Right lobe of liver (tissue), 6 donors: ENCODE data around the gene DTX3L. TPM values are rescaled to one million over a fixed set of nuclear protein-coding genes. Genes with fewer than 3 reads are reported as not detected.

Source experiments
- ATAC-seq, 4 donors: fragments of 200-7000 bp; cut with Tn5 transposase; one replicate each; pipeline ENCODE4 v1.9.1; 2020; ENCODE audit warnings: mild to moderate bottlenecking in 4 of 4, moderate library complexity in 4 of 4
- DNase-seq, 3 donors: peaks; one replicate each; pipeline ENCODE4 v3.0.0-alpha.2; 2020
- H3K27ac ChIP-seq, 3 donors: fragments of 200-600 bp; one replicate each; pipeline ENCODE4 v1.8.0; 2022
- H3K27me3 ChIP-seq, 2 donors: fragments of 200-600 bp; one replicate each; pipeline ENCODE4 v1.8.0; 2022
- H3K36me3 ChIP-seq, 4 donors: fragments of 200-600 bp; sonication (generic) in 1 of 4; one replicate each; pipeline versions ENCODE4 v1.5.1 to v1.8.0; 2017 to 2022; ENCODE audit warnings: control low read depth in 1 of 4
- H3K4me1 ChIP-seq, 4 donors: fragments of 200-600 bp; sonication (generic) in 1 of 4; one replicate each; pipeline versions ENCODE4 v1.5.1 to v1.8.0; 2017 to 2022; ENCODE audit warnings: control low read depth in 1 of 4
- H3K4me3 ChIP-seq, 3 donors: fragments of 200-600 bp; one replicate each; pipeline ENCODE4 v1.8.0; 2022
- H3K9me3 ChIP-seq, 4 donors: fragments of 200-600 bp; sonication (generic) in 1 of 4; one replicate each; pipeline versions ENCODE4 v1.5.1 to v1.8.0; 2017 to 2022; ENCODE audit warnings: control low read depth in 1 of 4
- POLR2A ChIP-seq: fragments of 450-650 bp; IDR thresholded peaks from one replicate; pipeline ENCODE4 v1.6.1; 2017; ENCODE audit warnings: antibody characterized with exemption, mild to moderate bottlenecking
- WGBS: methylation state at CpG from one replicate; pipeline ENCODE4 v1.1.6; 2018; ENCODE audit warnings: low coverage, low lambda C conversion rate; ENCODE audit not compliant: insufficient coverage; ENCODE audit errors: missing lambda C conversion rate; 5-methylcytosine and 5-hydroxymethylcytosine counted together
- intact Hi-C, 2 donors: fragments of 100-400 bp; cut with DNase I; formaldehyde crosslinking; loops; one replicate each; pipeline versions ENCODE4 v1.11.2 to v1.14.1; 2022
- total RNA-seq, 6 experiments: library from RNA; depleted of rRNA in 2 of 6; stranded (reverse); fragments of >200 nt in 2 of 6; fragmentation: NEBNext Ultra II Directional in 3 of 6; extraction: Animal tissue kit (Norgen Biotek cat#: 25700) in 3 of 6; gene quantifications; one replicate each; pipeline versions ENCODE4 v1.1.0 to v1.2.4, GENCODE V29; 2016 to 2023
- TF ChIP-seq, protein P1 (sequence below), 4 donors: fragments of 200-600 bp in 3 of 4; fragments of 450-650 bp in 1 of 4; IDR thresholded peaks; one replicate each; pipeline versions ENCODE4 v1.5.1 to v1.8.0; 2016 to 2022; ENCODE audit warnings: antibody characterized with exemption in 4 of 4, mild to moderate bottlenecking in 2 of 4
- donor health status: DM: no; HTN: yes; CAD: no.
- donor health status: DM: no; HTN: no; CAD: no.
- donor health status: DM: no; HTN: no; CAD: no.
- donor health status: DM: no; HTN: yes; CAD: no.
- donor health status: DM: no; HTN: yes; CAD: no.

DTX3L gene
- total RNA-seq, 6 experiments from 2014 or later = 31.3 to 63.7 (median 38.4) TPM

DNA sequence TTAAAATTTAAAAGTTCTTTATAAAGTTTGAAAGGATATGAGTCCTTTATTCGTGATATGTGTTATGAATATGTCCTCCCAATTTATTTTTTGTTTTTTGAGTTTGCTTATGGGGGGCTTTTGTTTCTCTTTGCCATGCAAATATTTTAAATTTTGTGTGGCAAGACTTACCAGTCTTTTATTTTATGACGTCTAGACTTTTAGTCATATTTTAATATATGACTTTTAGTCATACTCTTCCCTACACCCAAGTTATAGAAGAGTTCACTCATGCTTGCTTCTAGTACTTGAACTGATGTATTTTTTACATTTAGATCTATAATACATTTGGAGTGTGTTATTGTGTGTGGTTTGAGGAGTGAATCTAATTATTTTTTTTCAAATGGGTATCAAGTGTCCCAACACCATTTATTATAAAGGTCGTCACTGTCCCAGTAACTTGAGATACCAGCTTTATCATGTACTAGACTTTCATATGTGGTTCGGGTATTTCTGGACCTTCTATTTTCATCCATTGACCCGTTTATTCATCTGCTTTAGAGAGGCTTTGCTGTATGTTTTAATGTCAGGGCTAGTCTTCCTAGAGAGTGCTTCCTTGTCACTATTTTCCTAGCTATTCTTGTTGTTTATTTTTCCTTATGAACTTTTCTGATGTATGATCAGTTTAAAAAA lies 14.1 kb downstream of the DTX3L start:
- ATAC-seq (no peak), DNase-seq (no peak)
- Histone ChIP-seq H3K4me1 (peaks cover 0 to 9% (median 0%) of the 10 kb centered on the region in 4 donors), H3K4me3 (peak overlapping the region in 2 of 3 donors; percentile 36 to 56), H3K9me3 (peaks cover 0 to 9% (median 4%) of the 10 kb centered on the region in 4 donors), H3K27ac (no peak overlapping the region), H3K27me3 (no peaks in the 10 kb centered on the region), H3K36me3 (no peaks in the 10 kb centered on the region)
- TF ChIP-seq, protein P1, sequence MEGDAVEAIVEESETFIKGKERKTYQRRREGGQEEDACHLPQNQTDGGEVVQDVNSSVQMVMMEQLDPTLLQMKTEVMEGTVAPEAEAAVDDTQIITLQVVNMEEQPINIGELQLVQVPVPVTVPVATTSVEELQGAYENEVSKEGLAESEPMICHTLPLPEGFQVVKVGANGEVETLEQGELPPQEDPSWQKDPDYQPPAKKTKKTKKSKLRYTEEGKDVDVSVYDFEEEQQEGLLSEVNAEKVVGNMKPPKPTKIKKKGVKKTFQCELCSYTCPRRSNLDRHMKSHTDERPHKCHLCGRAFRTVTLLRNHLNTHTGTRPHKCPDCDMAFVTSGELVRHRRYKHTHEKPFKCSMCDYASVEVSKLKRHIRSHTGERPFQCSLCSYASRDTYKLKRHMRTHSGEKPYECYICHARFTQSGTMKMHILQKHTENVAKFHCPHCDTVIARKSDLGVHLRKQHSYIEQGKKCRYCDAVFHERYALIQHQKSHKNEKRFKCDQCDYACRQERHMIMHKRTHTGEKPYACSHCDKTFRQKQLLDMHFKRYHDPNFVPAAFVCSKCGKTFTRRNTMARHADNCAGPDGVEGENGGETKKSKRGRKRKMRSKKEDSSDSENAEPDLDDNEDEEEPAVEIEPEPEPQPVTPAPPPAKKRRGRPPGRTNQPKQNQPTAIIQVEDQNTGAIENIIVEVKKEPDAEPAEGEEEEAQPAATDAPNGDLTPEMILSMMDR (IDR thresholded peaks at IDR 0.05) = no peak
- TF ChIP-seq POLR2A = no peak
- WGBS = 31% methylated on average over 5 of the region's 5 CpGs
- intact Hi-C loops = no loop called here

DNA sequence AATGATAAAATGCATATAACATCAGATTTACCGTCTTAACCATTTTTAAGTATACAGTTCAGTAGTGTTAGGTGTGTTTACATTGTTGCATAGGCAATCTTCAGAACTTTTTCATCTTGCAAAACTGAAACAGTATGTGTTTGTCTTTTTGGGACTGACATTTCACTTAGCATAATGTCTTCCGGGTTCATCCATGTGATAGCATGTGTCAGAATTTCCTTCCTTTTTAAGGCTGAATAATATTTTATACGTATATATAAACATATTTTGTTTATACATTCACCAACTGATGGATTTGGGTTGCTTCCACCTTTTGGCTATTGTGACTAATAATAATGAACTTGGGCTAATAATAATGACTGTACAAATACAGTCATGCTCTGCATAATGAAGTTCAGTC lies 16.3 kb downstream of the DTX3L start:
- no peak for TF ChIP-seq POLR2A
- TF ChIP-seq, protein P1 (IDR thresholded peaks at IDR 0.05) = no peak
- ATAC-seq (no peak), DNase-seq (no peak)
- H3K27ac ChIP-seq = no peak overlapping the region
- H3K9me3 ChIP-seq = peaks cover 0 to 9% (median 4%) of the 10 kb centered on the region in 4 donors
- H3K4me3 ChIP-seq = no peak overlapping the region
- H3K4me1 ChIP-seq = peaks cover 0 to 5% (median 0%) of the 10 kb centered on the region in 4 donors
- WGBS = 79% methylated on average over 3 of the region's 3 CpGs
- no peaks in the 10 kb centered on the region for H3K27me3 ChIP-seq
- intact Hi-C loops = no loop called here
- H3K36me3 ChIP-seq = no peaks in the 10 kb centered on the region

DNA sequence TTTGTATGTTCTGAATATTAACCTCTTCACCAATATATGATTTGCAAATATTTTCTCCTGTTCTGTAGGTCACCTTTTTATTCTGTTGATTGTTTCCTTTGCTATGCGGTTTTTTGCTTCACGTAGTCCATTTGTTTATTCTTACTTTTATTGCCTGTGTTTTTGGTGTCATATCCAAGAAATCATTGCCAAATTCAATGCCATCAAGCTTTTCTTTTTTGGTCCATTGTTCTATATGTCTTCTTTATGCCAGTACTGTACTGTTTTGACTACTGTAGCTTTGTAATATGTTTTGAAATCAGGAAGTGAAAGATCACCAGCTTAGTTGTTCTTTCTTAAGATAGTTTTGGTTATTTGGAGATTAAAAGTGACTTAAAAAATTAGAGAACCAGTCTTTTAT lies 17.5 kb downstream of the DTX3L start:
- H3K27ac ChIP-seq = no peak overlapping the region
- H3K27me3 ChIP-seq = no peaks in the 10 kb centered on the region
- DNase-seq (no peak), ATAC-seq (no peak)
- peaks cover 0 to 5% (median 0%) of the 10 kb centered on the region in 4 donors for H3K4me1 ChIP-seq
- H3K9me3 ChIP-seq = peaks cover 0 to 9% (median 4%) of the 10 kb centered on the region in 4 donors
- intact Hi-C loops = no loop called here
- H3K4me3 ChIP-seq = no peak overlapping the region
- no peaks in the 10 kb centered on the region for H3K36me3 ChIP-seq
- 93% methylated on average over 2 of the region's 2 CpGs for WGBS
- TF ChIP-seq, protein P1 (IDR thresholded peaks at IDR 0.05) = no peak
- TF ChIP-seq POLR2A = no peak

DNA sequence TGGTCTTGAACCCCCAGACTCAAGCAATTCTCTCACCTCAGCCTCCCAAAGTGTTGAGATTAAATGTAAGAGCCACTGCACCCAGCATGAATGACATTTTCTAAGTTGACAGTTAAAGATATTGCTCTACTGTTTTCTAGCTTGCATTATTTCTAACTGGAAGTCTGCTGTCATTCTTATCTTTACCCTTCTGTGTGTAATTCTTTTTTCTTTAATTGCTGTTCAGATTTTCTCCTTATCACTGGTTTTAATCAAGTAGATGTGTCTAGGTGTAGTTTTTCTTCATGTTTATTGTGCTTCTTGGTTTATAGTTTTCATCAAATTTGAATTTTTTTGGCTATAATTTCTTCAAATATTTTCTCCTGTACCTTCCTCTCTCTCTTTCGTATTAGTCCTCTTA lies 18.3 kb downstream of the DTX3L start:
- H3K9me3 ChIP-seq = peaks cover 0 to 9% (median 4%) of the 10 kb centered on the region in 4 donors
- 100% methylated on average over 1 of the region's 1 CpG for WGBS

More for the DNA sequence above, 18.3 kb downstream of the DTX3L start:
- no peak for DNase-seq
- TF ChIP-seq, protein P1 (IDR thresholded peaks at IDR 0.05) = no peak
- no peak for TF ChIP-seq POLR2A
- ATAC-seq = no peak
- intact Hi-C loops = no loop called here
- Histone ChIP-seq H3K4me1 (peaks cover 0 to 5% (median 0%) of the 10 kb centered on the region in 4 donors), H3K4me3 (no peak overlapping the region), H3K27me3 (no peaks in the 10 kb centered on the region), H3K27ac (no peak overlapping the region), H3K36me3 (no peaks in the 10 kb centered on the region)
